ENCODE measurements around the gene SLC26A1.

SLC26A1 gene

DNA sequence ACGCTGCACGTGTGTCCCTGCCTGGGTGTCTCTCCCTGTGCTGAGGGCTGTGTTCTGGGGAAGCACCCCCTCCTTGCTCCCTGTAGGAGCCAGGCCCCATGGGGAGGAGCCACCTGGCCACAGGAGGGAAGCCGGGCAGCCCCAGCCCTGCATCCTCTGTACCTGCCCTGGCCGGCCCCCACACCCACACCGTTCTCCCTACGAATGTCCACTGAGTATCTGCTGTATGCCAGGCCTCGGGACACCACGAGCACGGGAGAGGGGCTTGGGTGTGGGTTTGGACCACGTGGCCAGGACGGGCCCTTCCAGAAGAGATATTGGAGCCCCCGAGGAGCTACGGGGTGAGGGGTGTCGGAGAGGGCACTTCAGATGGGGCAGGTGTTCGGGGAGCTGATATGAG is 24.5 kb upstream of the SLC26A1 start:
- H3K27me3 ChIP-seq (ENCODE audit: control insufficient read depth in 1 of 2, insufficient read depth in 2 of 2, low read length in 2 of 2) = no peaks in the 10 kb centered on the region
- H3K4me3 ChIP-seq (ENCODE audit: low read depth in 1 of 2, low read length in 2 of 2) = no peak overlapping the region
- H3K36me3 ChIP-seq (ENCODE audit: insufficient read depth, low read length) = no peaks in the 10 kb centered on the region
- H3K27ac ChIP-seq (ENCODE audit: low read depth, low read length) = no peak overlapping the region
- H3K9ac ChIP-seq (ENCODE audit: low read length) = no peak overlapping the region
- H3K4me1 ChIP-seq (ENCODE audit: insufficient read depth, low read length) = no peaks in the 10 kb centered on the region
- no peaks in the 10 kb centered on the region for H3K9me3 ChIP-seq (ENCODE audit: low read length)

DNA sequence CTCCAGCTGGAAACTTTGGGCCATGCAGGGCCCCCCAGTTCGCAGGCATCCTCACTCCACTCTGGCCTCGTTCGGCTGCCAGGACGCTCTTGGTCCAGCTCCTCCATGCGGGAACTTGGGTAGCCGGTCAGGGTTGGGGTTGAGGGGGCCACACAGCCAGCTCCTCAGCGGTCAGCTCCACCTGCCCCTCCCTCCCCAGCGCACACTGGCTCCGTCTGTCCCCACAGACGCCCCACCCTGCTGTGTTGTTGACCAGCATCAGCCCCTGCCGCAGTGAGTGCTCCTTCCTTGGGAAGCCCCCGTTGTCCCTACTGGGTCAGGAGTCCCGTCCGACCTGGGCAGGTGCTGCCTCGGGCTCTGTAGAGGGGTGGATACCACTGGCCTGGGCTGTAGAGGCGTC is 24.0 kb upstream of the SLC26A1 start:
- Histone ChIP-seq H3K9me3 (ENCODE audit: low read length) (no peaks in the 10 kb centered on the region), H3K4me3 (ENCODE audit: low read depth in 1 of 2, low read length in 2 of 2) (no peak overlapping the region), H3K9ac (ENCODE audit: low read length) (no peak overlapping the region), H3K27me3 (ENCODE audit: control insufficient read depth in 1 of 2, insufficient read depth in 2 of 2, low read length in 2 of 2) (no peaks in the 10 kb centered on the region), H3K4me1 (ENCODE audit: insufficient read depth, low read length) (no peaks in the 10 kb centered on the region), H3K36me3 (ENCODE audit: insufficient read depth, low read length) (no peaks in the 10 kb centered on the region), H3K27ac (ENCODE audit: low read depth, low read length) (no peak overlapping the region)

GRCh38 chr4:1015746-1016145 is 22.5 kb upstream of the SLC26A1 start:
- Histone ChIP-seq H3K4me3 (ENCODE audit: low read depth in 1 of 2, low read length in 2 of 2) (no peak overlapping the region), H3K4me1 (ENCODE audit: insufficient read depth, low read length) (peaks cover 2% of the 10 kb centered on the region), H3K27ac (ENCODE audit: low read depth, low read length) (no peak overlapping the region), H3K9ac (ENCODE audit: low read length) (no peak overlapping the region), H3K36me3 (ENCODE audit: insufficient read depth, low read length) (no peaks in the 10 kb centered on the region), H3K27me3 (ENCODE audit: control insufficient read depth in 1 of 2, insufficient read depth in 2 of 2, low read length in 2 of 2) (no peaks in the 10 kb centered on the region), H3K9me3 (ENCODE audit: low read length) (no peaks in the 10 kb centered on the region)

DNA sequence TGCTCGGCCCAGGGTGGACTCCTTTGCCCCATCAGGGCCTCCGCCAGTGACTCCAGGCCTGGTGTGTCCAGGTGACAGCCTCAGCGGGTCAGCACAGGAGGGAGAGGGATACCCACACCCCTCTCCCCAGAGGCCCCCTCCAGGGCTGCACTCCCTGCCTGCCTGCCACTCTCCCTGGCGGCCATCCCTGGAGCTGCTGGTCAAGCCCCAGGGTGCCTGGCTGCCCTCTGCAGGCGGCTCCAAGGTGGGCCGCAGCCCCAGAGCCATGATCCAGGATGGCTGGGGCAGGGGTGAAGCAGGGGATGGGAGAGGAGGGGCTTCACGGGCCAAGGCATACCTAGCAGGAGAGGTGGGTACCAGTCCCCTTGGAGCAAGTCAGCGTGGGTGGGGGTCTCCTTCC is 22.0 kb upstream of the SLC26A1 start:
- Histone ChIP-seq H3K36me3 (ENCODE audit: insufficient read depth, low read length) (no peaks in the 10 kb centered on the region), H3K27me3 (ENCODE audit: control insufficient read depth in 1 of 2, insufficient read depth in 2 of 2, low read length in 2 of 2) (no peaks in the 10 kb centered on the region), H3K4me1 (ENCODE audit: insufficient read depth, low read length) (peaks cover 7% of the 10 kb centered on the region), H3K9me3 (ENCODE audit: low read length) (no peaks in the 10 kb centered on the region), H3K9ac (ENCODE audit: low read length) (no peak overlapping the region), H3K4me3 (ENCODE audit: low read depth in 1 of 2, low read length in 2 of 2) (no peak overlapping the region), H3K27ac (ENCODE audit: low read depth, low read length) (no peak overlapping the region)

GRCh38 chr4:1014291-1015167 is 21.3 kb upstream of the SLC26A1 start:
- Histone ChIP-seq H3K9ac (ENCODE audit: low read length) (no peak overlapping the region), H3K36me3 (ENCODE audit: insufficient read depth, low read length) (no peaks in the 10 kb centered on the region), H3K27me3 (ENCODE audit: control insufficient read depth in 1 of 2, insufficient read depth in 2 of 2, low read length in 2 of 2) (no peaks in the 10 kb centered on the region), H3K4me1 (ENCODE audit: insufficient read depth, low read length) (peaks cover 8% of the 10 kb centered on the region), H3K9me3 (ENCODE audit: low read length) (no peaks in the 10 kb centered on the region), H3K27ac (ENCODE audit: low read depth, low read length) (no peak overlapping the region), H3K4me3 (ENCODE audit: low read depth in 1 of 2, low read length in 2 of 2) (no peak overlapping the region)

GRCh38 chr4:1013225-1014073 is 20.2 kb upstream of the SLC26A1 start:
- Histone ChIP-seq H3K4me1 (ENCODE audit: insufficient read depth, low read length) (peaks cover 16% of the 10 kb centered on the region), H3K4me3 (ENCODE audit: low read depth in 1 of 2, low read length in 2 of 2) (no peak overlapping the region), H3K9me3 (ENCODE audit: low read length) (no peaks in the 10 kb centered on the region), H3K36me3 (ENCODE audit: insufficient read depth, low read length) (no peaks in the 10 kb centered on the region), H3K27me3 (ENCODE audit: control insufficient read depth in 1 of 2, insufficient read depth in 2 of 2, low read length in 2 of 2) (peaks cover 5 to 7% of the 10 kb centered on the region in 2 donors), H3K27ac (ENCODE audit: low read depth, low read length) (no peak overlapping the region), H3K9ac (ENCODE audit: low read length) (no peak overlapping the region)

DNA sequence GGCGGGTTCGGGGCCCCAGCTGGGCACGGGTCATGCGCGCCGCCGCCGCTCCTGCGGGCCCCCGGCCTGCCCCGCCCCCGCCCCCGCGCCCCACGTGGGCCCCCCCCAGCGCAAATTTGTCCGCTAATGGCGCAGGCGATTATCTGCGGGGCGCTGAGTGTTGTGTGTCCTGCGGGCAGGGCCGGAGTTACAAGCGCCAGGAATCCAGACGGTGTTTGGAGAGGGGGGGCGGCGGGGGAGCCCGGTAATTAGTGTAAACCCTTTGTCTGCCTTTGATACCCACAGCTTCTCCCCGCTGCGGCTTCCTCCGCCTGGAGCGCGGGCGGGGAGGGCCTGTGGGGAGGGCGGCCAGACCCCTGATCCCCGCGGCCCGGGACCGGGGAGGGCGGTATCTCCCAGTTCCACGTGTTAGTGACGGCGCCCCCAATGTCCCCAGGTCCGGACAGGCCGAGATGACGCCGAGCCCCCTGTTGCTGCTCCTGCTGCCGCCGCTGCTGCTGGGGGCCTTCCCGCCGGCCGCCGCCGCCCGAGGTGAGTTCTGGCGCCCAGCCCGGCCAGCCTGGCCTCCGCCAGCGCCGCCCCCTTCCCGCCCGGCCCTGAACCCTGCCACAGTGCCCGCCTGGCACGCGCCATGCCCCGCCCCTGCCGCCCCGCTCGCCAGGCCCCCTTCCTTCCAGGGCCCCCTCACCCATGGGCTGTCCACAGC is 19.0 kb upstream of the SLC26A1 start:
- Histone ChIP-seq H3K27me3 (ENCODE audit: control insufficient read depth in 1 of 2, insufficient read depth in 2 of 2, low read length in 2 of 2) (peaks cover 11 to 16% of the 10 kb centered on the region in 2 donors), H3K9me3 (ENCODE audit: low read length) (no peaks in the 10 kb centered on the region), H3K27ac (ENCODE audit: low read depth, low read length) (no peak overlapping the region), H3K36me3 (ENCODE audit: insufficient read depth, low read length) (no peaks in the 10 kb centered on the region), H3K9ac (ENCODE audit: low read length) (no peak overlapping the region), H3K4me3 (ENCODE audit: low read depth in 1 of 2, low read length in 2 of 2) (no peak overlapping the region), H3K4me1 (ENCODE audit: insufficient read depth, low read length) (peaks cover 18% of the 10 kb centered on the region)

- H3K36me3 ChIP-seq (ENCODE audit: insufficient read depth, low read length) = no peaks in the 10 kb centered on the region
- no peak overlapping the region for H3K4me3 ChIP-seq (ENCODE audit: low read depth in 1 of 2, low read length in 2 of 2)
- no peaks in the 10 kb centered on the region for H3K9me3 ChIP-seq (ENCODE audit: low read length)
- H3K9ac ChIP-seq (ENCODE audit: low read length) = no peak overlapping the region
- peaks cover 18% of the 10 kb centered on the region for H3K4me1 ChIP-seq (ENCODE audit: insufficient read depth, low read length)
- peaks cover 11 to 21% of the 10 kb centered on the region in 2 donors for H3K27me3 ChIP-seq (ENCODE audit: control insufficient read depth in 1 of 2, insufficient read depth in 2 of 2, low read length in 2 of 2)
- H3K27ac ChIP-seq (ENCODE audit: low read depth, low read length) = no peak overlapping the region
Measured at GRCh38 chr4:1011666-1012033, 18.4 kb upstream of the SLC26A1 start.

GRCh38 chr4:1011022-1011665 is 17.9 kb upstream of the SLC26A1 start, which contains the start of gene FGFRL1:
Gene FGFRL1, plus strand, starts transcription at chr4:1011626. Its CDS starts 860 bp downstream, at chr4:1012486.
- no peak within 1 kb of the TSS for H3K9ac ChIP-seq (ENCODE audit: low read length)

GRCh38 chr4:1010395-1011021 is 17.3 kb upstream of the SLC26A1 start:
- H3K36me3 ChIP-seq (ENCODE audit: insufficient read depth, low read length) = no peaks in the 10 kb centered on the region
- H3K4me3 ChIP-seq (ENCODE audit: low read depth in 1 of 2, low read length in 2 of 2) = peak overlapping the region; percentile 53 to 71
- H3K4me1 ChIP-seq (ENCODE audit: insufficient read depth, low read length) = peaks cover 18% of the 10 kb centered on the region
- H3K27me3 ChIP-seq (ENCODE audit: control insufficient read depth in 1 of 2, insufficient read depth in 2 of 2, low read length in 2 of 2) = peaks cover 11 to 25% of the 10 kb centered on the region in 2 donors
- no peak overlapping the region for H3K9ac ChIP-seq (ENCODE audit: low read length)
- H3K9me3 ChIP-seq (ENCODE audit: low read length) = no peaks in the 10 kb centered on the region
- peak overlapping the region; percentile 34 for H3K27ac ChIP-seq (ENCODE audit: low read depth, low read length)

More at GRCh38 chr4:1011022-1011665, 17.9 kb upstream of the SLC26A1 start, which contains the start of gene FGFRL1:
- peak within 1 kb of the TSS; percentile 53 to 71 for H3K4me3 ChIP-seq (ENCODE audit: low read depth in 1 of 2, low read length in 2 of 2)
- H3K27ac ChIP-seq (ENCODE audit: low read depth, low read length) = peak within 1 kb of the TSS; percentile 34
- H3K36me3 ChIP-seq (ENCODE audit: insufficient read depth, low read length) = no peaks in the 10 kb centered on the region
- H3K9me3 ChIP-seq (ENCODE audit: low read length) = no peaks in the 10 kb centered on the region
- H3K4me1 ChIP-seq (ENCODE audit: insufficient read depth, low read length) = peaks cover 18% of the 10 kb centered on the region
- peaks cover 11 to 24% of the 10 kb centered on the region in 2 donors for H3K27me3 ChIP-seq (ENCODE audit: control insufficient read depth in 1 of 2, insufficient read depth in 2 of 2, low read length in 2 of 2)
